Ovary (tissue), 9 donors: ENCODE measurements around the gene PARM1. TPM values are rescaled to one million over a fixed set of nuclear protein-coding genes. Genes with fewer than 3 reads are reported as not detected.

Source experiments
- DNase-seq, 5 donors: peaks; one replicate each; pipeline ENCODE4 v3.0.0-alpha.2; 2019 to 2020
- H3K27ac ChIP-seq, 2 donors: fragments of 200-600 bp; one replicate each; pipeline versions ENCODE4 v1.5.1 to v1.8.0; 2019 to 2022
- H3K27me3 ChIP-seq: fragments of 200-600 bp; one replicate; pipeline ENCODE4 v1.8.0; 2022
- H3K36me3 ChIP-seq: fragments of 200-600 bp; sonication (generic); one replicate; pipeline ENCODE4 v1.5.1; 2019
- H3K4me1 ChIP-seq: one replicate; pipeline ENCODE4 v1.8.1; 2013; ENCODE audit warnings: mild to moderate bottlenecking, moderate library complexity; ENCODE audit not compliant: insufficient read depth
- H3K4me3 ChIP-seq: fragments of 200-600 bp; sonication (generic); one replicate; pipeline ENCODE4 v1.5.1; 2017
- H3K9me3 ChIP-seq, 2 donors: fragments of 200-600 bp in 1 of 2; sonication (generic) in 1 of 2; one replicate each; pipeline versions ENCODE4 v1.5.1 to v1.8.1; 2013 to 2019; ENCODE audit warnings: mild to moderate bottlenecking in 1 of 2, moderate library complexity in 1 of 2
- CTCF ChIP-seq, 3 donors: fragments of 450-650 bp in 2 of 3; fragments of 200-600 bp in 1 of 3; IDR thresholded peaks; one replicate each; pipeline versions ENCODE4 v1.5.1 to v1.8.0; 2016 to 2022; ENCODE audit warnings: antibody characterized with exemption in 3 of 3, mild to moderate bottlenecking in 1 of 3
- EP300 ChIP-seq: sonication (generic); formaldehyde crosslinking; IDR thresholded peaks from one replicate; pipeline ENCODE4 v1.6.1; 2017; ENCODE audit warnings: antibody characterized with exemption
- POLR2A ChIP-seq: fragments of 450-650 bp; IDR thresholded peaks from one replicate; pipeline ENCODE4 v1.6.1; 2017; ENCODE audit warnings: antibody characterized with exemption, mild to moderate bottlenecking, moderate library complexity
- WGBS, 3 donors: extraction: QIAGEN DNeasy Blood & Tissue Kit in 1 of 3; methylation state at CpG; one replicate each; pipeline versions ENCODE4 v1.1.5 to v1.1.7; 2013 to 2017; 5-methylcytosine and 5-hydroxymethylcytosine counted together
- intact Hi-C, 4 donors: fragments of 100-400 bp; cut with DNase I; formaldehyde crosslinking; loops; one replicate each; pipeline versions ENCODE4 v1.11.0 to v1.15.1; 2022 to 2023
- polyA plus RNA-seq, 2 donors: library from polyadenylated mRNA; stranded (reverse); fragments of 200-250 nt in 1 of 2; fragments of 350-450 nt in 1 of 2; fragmentation: Illumina TruSeq in 1 of 2; extraction: RNeasy Lipid Tissue Mini Kit (QIAGEN cat#74804) in 1 of 2; gene quantifications; one replicate each; pipeline ENCODE4 v1.2.3, GENCODE V29; 2013 to 2014
- total RNA-seq, 7 donors: library from RNA; depleted of rRNA in 2 of 7; stranded (reverse); fragments of >200 nt in 2 of 7; fragmentation: NEBNext Ultra II Directional in 3 of 7; extraction: Animal tissue kit (Norgen Biotek cat#: 25700) in 3 of 7; gene quantifications; one replicate each; pipeline versions ENCODE4 v1.1.0 to v1.2.4, GENCODE V29; 2016 to 2023
- donor health status: DM: no; HTN: no; CAD: no; lungs with moderate emphysema.
- donor health status: DM: no; HTN: no; CAD: no.
- donor health status: Bipolar disorder and iron deficiency.
- donor health status: DM: yes; HTN: yes; CAD: no.
- donor health status: DM: no; HTN: no; CAD: no.
- donor health status: DM: yes; HTN: yes; CAD: no.

PARM1 gene
- total and polyA plus RNA-seq, 9 donors: 1.9 to 90.1 (median 12.6) TPM

- 79 to 92% (median 81%) methylated on average over 4 of the region's 4 CpGs for WGBS, 3 donors
- Histone ChIP-seq H3K36me3 (no peaks in the 10 kb centered on the region), H3K27ac (no peak overlapping the region), H3K4me1 (no peaks in the 10 kb centered on the region), H3K4me3 (no peak overlapping the region), H3K9me3 (no peaks in the 10 kb centered on the region), H3K27me3 (no peaks in the 10 kb centered on the region)
- no peak for DNase-seq
- intact Hi-C loops: no loop called here
- TF ChIP-seq EP300 (no peak), POLR2A (no peak), CTCF (IDR thresholded peaks at IDR 0.05) (no peak)
Observed at GRCh38 chr4:75089206-75089605, 156.3 kb downstream of the PARM1 start.

DNA sequence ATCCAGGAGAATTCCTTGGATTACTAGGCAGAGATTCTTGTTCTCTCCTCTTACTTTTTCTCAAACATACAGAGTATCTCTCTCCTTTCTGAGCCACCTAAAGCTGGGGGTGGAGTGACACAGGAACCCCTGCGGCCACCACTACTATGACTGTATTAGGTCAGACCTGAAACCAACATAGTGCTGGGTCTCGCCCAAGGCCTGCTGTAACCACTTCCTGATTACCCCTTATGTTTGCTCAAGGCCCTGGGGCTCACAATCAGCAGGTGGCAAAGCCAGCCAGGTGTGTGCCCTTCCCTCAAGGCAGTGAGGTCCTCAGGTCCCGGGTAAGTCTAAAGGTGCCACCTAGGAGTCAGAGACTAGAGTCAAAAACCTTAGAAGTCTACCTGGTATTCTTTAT lies 166.4 kb downstream of the PARM1 start:
- Histone ChIP-seq H3K9me3 (no peaks in the 10 kb centered on the region), H3K27me3 (no peaks in the 10 kb centered on the region), H3K36me3 (no peaks in the 10 kb centered on the region), H3K4me3 (no peak overlapping the region), H3K27ac (no peak overlapping the region), H3K4me1 (no peaks in the 10 kb centered on the region)
- 82 to 96% (median 91%) methylated on average over 3 of the region's 3 CpGs for WGBS, 3 donors
- intact Hi-C loops: no loop called here
- no peak for DNase-seq
- TF ChIP-seq POLR2A (no peak), EP300 (no peak)

Other genes with a start within 250 kb of the PARM1 start
- 1 to 10 TPM in 3 of 7 donors, under 1 TPM in 4; 0.24 to 6.0 (median 0.97) TPM for gene BTC, start 138.6 kb upstream of the PARM1 start, total RNA-seq
- 10 to 100 TPM in 1 of 2 donors, under 1 TPM in 1; 0.75 to 30.0 TPM for gene BTC, start 138.6 kb upstream of the PARM1 start, polyA plus RNA-seq